ENCODE data around the gene CALML5.

- TF ChIP-seq CTCF (IDR thresholded peaks at IDR 0.05; ENCODE audit: low read depth, low read length, poor library complexity, severe bottlenecking): no peak
- TF ChIP-seq EZH2phosphoT487 (IDR thresholded peaks at IDR 0.05; ENCODE audit: borderline replicate concordance, low read length): no peak
Observed at GRCh38 chr10:5518143-5518542, 18.8 kb upstream of the CALML5 start.
